Right atrium auricular region (tissue), 2 donors: Measurements from ENCODE around the gene MYLIP. TPM values are rescaled to one million over a fixed set of nuclear protein-coding genes. Genes with fewer than 3 reads are reported as not detected.
A peak's percentile ranks its signal among the peaks of the same experiment; 100 is the strongest.

ENCODE experiments used
- DNase-seq: peaks from one replicate; pipeline ENCODE4 v3.0.0-alpha.2; 2019; ENCODE audit warnings: low spot score
- H3K27ac ChIP-seq, 2 donors: fragments of 200-600 bp; sonication (generic); 1 replicate in 1 of 2; 2 replicates in 1 of 2; pipeline ENCODE4 v1.5.1; 2016 to 2019
- H3K27me3 ChIP-seq, 2 donors: fragments of 200-600 bp; sonication (generic); one replicate each; pipeline versions ENCODE4 v1.5.1 to v1.6.0; 2017 to 2019
- H3K36me3 ChIP-seq: fragments of 200-600 bp; sonication (generic); one replicate; pipeline ENCODE4 v1.5.1; 2016
- H3K4me1 ChIP-seq, 2 donors: fragments of 200-600 bp; sonication (generic); one replicate each; pipeline versions ENCODE4 v1.5.1 to v1.6.0; 2017 to 2019
- H3K4me3 ChIP-seq, 2 donors: fragments of 200-600 bp; sonication (generic); 1 replicate in 1 of 2; 2 replicates in 1 of 2; pipeline ENCODE4 v1.5.1; 2017 to 2019; ENCODE audit warnings: mild to moderate bottlenecking in 1 of 2, moderate library complexity in 1 of 2
- H3K9me3 ChIP-seq, 2 donors: fragments of 200-600 bp; sonication (generic); one replicate each; pipeline ENCODE4 v1.5.1; 2019
- total RNA-seq, 2 donors: library from RNA; depleted of rRNA; stranded (reverse); fragments of >200 nt; gene quantifications; one replicate each; pipeline ENCODE4 v1.1.0, GENCODE V29; 2016
- TF ChIP-seq, protein P1 (sequence below), 2 donors: fragments of 200-600 bp; sonication (generic); IDR thresholded peaks; one replicate each; pipeline ENCODE4 v1.5.1; 2019; ENCODE audit warnings: antibody characterized with exemption in 2 of 2

Gene MYLIP
- total RNA-seq, 2 donors from 2014 or later: 15.6 to 25.1 TPM

DNA sequence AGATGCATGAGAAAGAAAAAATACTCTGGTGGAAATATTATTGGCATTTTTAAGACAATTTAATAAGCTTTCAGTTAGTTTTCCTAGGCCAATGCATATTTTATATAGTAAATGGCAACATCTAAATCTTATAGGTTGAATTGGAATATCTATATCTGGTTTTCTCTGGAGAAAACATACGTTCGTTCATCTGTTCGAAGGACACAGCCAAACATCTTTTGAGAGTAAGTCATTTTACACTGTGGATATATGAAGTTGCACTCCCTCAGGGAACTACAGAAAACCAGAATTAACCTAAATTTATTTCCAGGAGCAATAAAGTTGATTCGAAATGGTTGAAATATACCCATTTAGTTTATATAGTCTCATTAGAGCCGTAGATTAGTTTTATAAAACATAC lies 49.0 kb downstream of the MYLIP start:
- TF ChIP-seq, protein P1, sequence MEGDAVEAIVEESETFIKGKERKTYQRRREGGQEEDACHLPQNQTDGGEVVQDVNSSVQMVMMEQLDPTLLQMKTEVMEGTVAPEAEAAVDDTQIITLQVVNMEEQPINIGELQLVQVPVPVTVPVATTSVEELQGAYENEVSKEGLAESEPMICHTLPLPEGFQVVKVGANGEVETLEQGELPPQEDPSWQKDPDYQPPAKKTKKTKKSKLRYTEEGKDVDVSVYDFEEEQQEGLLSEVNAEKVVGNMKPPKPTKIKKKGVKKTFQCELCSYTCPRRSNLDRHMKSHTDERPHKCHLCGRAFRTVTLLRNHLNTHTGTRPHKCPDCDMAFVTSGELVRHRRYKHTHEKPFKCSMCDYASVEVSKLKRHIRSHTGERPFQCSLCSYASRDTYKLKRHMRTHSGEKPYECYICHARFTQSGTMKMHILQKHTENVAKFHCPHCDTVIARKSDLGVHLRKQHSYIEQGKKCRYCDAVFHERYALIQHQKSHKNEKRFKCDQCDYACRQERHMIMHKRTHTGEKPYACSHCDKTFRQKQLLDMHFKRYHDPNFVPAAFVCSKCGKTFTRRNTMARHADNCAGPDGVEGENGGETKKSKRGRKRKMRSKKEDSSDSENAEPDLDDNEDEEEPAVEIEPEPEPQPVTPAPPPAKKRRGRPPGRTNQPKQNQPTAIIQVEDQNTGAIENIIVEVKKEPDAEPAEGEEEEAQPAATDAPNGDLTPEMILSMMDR (IDR thresholded peaks at IDR 0.05): no peak
- Histone ChIP-seq H3K9me3 (no peaks in the 10 kb centered on the region), H3K27me3 (no peaks in the 10 kb centered on the region), H3K4me3 (no peak overlapping the region), H3K27ac (no peak overlapping the region), H3K36me3 (no peaks in the 10 kb centered on the region), H3K4me1 (no peaks in the 10 kb centered on the region)
- no peak for DNase-seq

DNA sequence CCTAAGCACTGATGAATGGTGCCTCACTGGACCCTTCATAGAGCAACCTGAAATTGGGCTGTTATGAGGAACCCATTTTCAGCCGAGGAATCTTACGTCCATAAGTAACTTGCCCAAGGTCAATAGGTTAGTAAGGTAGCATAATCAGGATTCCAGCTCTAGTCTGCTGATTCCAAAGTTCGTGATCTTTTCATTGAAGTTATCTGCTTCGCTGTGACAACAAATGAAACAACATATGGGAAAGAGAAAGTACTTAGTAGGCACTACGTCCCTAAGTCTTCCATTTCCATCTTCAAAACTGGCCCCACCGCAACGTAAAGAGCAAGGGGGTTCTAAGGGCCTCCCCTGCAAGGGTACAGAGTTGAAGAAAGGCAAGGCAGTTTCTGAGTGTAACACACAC lies 49.5 kb downstream of the MYLIP start:
- no peaks in the 10 kb centered on the region for H3K4me1 ChIP-seq
- no peak overlapping the region for H3K4me3 ChIP-seq
- H3K27me3 ChIP-seq: no peaks in the 10 kb centered on the region
- TF ChIP-seq, protein P1 (IDR thresholded peaks at IDR 0.05): no peak
- H3K9me3 ChIP-seq: no peaks in the 10 kb centered on the region
- H3K36me3 ChIP-seq: no peaks in the 10 kb centered on the region
- H3K27ac ChIP-seq: no peak overlapping the region
- DNase-seq: no peak

DNA sequence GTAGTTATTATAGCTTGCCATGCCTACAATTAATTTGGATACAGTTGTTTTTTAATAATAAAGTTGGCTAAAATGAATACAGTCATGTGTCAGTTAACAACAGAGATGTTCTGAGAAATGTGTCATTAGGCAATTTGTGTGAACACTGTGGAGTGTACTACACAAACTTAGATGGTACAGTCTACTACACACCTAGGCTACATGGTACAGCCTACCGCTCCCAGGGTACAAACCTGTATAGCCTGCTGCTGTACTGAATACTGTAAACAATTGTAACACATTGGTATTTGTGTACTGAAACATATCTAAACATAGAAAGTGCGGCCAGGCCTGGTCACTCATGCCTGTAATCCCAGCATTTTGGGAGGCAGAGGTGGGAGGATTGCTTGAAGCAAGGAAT lies 50.2 kb downstream of the MYLIP start:
- H3K9me3 ChIP-seq: no peaks in the 10 kb centered on the region
- TF ChIP-seq, protein P1 (IDR thresholded peaks at IDR 0.05): no peak
- no peak for DNase-seq
- no peaks in the 10 kb centered on the region for H3K4me1 ChIP-seq
- no peak overlapping the region for H3K4me3 ChIP-seq
- H3K27ac ChIP-seq: no peak overlapping the region
- no peaks in the 10 kb centered on the region for H3K27me3 ChIP-seq
- no peaks in the 10 kb centered on the region for H3K36me3 ChIP-seq

DNA sequence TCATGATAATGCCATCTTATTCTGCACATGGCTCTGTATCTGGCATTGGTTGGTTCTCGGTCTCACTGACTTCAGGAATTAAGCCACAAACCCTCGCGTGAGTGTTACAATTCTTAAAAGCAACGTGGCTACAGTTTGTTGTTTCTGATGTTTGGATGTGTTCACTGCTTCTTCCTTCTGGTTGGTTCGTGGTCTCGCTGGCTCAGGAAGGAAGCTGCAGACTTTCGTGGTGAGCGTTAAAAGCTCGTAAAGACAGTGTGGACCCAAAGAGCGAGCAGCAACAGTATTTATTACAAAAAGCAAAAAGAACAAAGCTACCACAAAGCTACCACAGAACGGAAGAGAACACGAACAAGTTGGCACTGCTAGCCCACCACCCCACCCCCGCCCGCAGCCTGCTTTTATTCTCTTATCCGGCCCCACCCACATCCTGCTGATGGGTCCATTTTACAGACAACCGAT lies 51.1 kb downstream of the MYLIP start:
- no peaks in the 10 kb centered on the region for H3K4me1 ChIP-seq
- no peak overlapping the region for H3K27ac ChIP-seq
- DNase-seq: no peak
- TF ChIP-seq, protein P1 (IDR thresholded peaks at IDR 0.05): no peak
- no peaks in the 10 kb centered on the region for H3K9me3 ChIP-seq
- H3K36me3 ChIP-seq: no peaks in the 10 kb centered on the region
- H3K4me3 ChIP-seq: no peak overlapping the region
- H3K27me3 ChIP-seq: no peaks in the 10 kb centered on the region

DNA sequence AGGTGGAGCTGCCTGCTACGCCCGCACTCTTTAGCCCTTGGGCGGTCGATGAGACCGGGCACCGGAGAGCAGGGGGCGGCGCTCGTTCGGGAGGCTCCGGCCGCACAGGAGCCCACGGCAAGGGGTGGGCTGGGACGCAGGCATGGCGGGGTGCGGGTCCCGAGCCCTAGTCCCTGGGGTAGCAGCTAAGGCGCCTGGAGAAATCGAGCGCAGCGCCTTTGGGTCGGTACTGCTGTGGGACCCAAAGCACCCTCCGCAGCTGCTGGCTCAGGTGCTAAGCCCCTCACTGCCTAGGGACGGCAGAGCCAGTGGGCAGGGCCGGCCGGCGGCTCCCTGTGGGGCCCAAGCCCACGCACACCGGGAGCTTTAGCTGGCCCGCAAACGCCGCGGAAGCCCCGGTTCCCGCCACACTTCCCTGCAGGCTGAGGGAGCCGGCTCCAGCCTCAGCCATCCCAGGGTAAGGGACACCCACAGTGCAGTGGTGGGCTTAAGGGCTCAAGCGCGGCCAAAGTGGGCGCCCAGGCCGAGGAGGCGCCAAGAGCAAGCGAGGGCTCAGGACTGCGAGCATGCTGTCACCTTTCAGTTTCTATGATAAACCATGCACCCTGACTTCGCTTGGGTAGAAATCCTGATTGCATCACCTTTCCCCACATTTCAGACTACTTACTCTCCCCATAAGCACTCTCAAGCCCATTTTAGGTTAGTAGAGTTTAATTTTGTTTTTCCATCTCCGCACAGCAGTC lies 52.0 kb downstream of the MYLIP start:
- H3K36me3 ChIP-seq: no peaks in the 10 kb centered on the region
- H3K27me3 ChIP-seq: no peaks in the 10 kb centered on the region
- no peak for DNase-seq
- H3K9me3 ChIP-seq: no peaks in the 10 kb centered on the region
- no peaks in the 10 kb centered on the region for H3K4me1 ChIP-seq
- H3K27ac ChIP-seq: no peak overlapping the region
- peak overlapping the region in 1 of 2 donors; percentile 21 for H3K4me3 ChIP-seq
- TF ChIP-seq, protein P1 (IDR thresholded peaks at IDR 0.05): no peak
